MM.1S (cell line): ENCODE results near the gene TUBB2A.

Experiments used
- EZH2 ChIP-seq: fragments of 300-600 bp; sonication (generic); optimal IDR thresholded peaks from 2 replicates; pipeline ENCODE3; 2017; ENCODE audit warnings: low read depth, mild to moderate bottlenecking, antibody characterized with exemption, low read length, mixed read lengths
- TF ChIP-seq, protein P1 (sequence below): fragments of 300-600 bp; sonication (generic); IDR thresholded peaks from 2 replicates; pipeline ENCODE4 v1.5.1; 2016; ENCODE audit warnings: antibody characterized with exemption, low read length, mixed read lengths

DNA sequence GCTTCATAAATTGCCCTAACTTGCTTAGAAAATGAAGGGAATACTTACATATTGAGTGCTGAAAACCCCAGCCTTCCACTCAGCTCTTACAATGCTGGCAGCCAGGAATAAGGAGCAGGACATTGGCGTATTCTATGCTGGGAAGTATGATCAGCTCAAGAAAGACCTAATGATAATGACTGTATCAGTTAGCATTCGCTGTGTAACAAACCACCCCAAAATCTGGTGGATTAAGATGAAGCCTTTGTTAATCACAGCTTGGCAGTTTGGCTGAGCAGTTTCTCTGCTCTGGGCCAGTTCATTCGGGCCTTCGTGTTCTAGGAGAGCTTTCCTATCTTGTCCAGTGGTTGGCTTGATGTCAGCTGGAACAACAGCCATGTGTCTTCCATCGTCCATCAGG, 33.4 kb upstream of the TUBB2A start:
- no peak for TF ChIP-seq EZH2
- TF ChIP-seq, protein P1, sequence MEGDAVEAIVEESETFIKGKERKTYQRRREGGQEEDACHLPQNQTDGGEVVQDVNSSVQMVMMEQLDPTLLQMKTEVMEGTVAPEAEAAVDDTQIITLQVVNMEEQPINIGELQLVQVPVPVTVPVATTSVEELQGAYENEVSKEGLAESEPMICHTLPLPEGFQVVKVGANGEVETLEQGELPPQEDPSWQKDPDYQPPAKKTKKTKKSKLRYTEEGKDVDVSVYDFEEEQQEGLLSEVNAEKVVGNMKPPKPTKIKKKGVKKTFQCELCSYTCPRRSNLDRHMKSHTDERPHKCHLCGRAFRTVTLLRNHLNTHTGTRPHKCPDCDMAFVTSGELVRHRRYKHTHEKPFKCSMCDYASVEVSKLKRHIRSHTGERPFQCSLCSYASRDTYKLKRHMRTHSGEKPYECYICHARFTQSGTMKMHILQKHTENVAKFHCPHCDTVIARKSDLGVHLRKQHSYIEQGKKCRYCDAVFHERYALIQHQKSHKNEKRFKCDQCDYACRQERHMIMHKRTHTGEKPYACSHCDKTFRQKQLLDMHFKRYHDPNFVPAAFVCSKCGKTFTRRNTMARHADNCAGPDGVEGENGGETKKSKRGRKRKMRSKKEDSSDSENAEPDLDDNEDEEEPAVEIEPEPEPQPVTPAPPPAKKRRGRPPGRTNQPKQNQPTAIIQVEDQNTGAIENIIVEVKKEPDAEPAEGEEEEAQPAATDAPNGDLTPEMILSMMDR = no peak
